Measurements from ENCODE around the gene CISTR.

The CISTR gene

GRCh38 chr12:53743266-53744129, 8.3 kb downstream of the CISTR start:
- DNase-seq: peak; percentile 55 to 57

DNA sequence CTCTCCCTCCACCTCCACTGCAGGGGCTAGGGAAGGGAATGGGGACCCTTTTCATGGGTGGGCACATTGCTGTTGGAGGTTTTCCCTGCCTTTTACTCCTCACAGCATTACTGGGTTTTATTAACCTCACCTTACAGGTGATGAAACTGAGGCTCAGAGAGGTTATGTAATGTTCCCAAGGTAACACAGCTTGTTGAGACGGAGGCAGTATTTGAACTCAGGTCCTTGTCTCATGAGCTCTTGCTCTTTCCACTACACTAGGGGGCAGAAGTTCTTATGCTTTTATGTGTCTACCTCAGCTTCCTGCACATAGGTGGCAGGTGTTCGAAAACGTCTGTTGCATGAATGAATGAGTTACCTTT, 11.7 kb downstream of the CISTR start:
- no peak for DNase-seq

- no peak for DNase-seq
Observed at GRCh38 chr12:53739214-53740129, 12.3 kb downstream of the CISTR start.

- no peak for DNase-seq
Observed at GRCh38 chr12:53738406-53739213, 13.2 kb downstream of the CISTR start.

DNA sequence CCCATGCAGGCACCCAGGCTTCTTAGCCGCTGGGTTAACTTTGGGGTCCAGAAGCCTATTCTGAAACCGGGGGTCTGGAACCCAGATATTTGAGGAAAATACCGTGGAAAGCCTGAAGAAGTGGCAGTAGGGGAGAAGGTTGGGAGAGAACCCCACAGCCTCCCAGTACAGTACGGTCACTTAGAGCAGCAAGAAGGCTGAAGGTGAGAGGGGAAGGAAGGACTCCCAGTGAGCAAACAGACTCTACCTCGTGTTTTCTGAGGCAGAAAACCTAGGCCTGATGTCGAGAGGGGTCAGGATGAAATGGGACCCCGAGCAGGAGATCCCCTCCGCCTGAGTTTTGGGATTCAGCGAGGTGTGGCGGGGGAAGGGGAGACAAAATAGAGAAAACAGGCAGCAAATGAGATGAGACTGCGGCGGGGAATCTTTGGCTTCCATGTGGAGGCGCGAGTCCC, 13.8 kb downstream of the CISTR start:
- no peak for DNase-seq

- DNase-seq: no peak
Observed at GRCh38 chr12:53737093-53737808, 14.5 kb downstream of the CISTR start.

DNA sequence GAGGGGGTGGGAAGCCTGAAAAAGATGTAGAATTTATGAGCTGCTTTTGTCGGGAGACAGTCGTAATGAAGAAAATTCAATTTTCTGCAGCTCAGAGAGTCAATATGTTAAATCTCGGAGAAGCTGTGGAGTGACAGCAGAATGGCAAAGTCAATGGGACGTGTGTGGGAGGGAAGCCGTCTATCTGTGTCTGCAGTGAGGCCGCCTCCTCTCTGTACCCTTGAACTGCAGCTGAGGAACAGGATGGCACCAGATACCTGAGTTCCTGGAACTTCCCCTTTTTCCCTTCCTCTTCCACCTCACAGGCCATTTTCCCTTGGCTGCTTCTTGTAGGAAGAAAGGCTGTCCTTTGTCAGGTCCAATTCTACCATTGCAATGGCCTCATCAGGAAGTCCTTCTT, 15.2 kb downstream of the CISTR start:
- no peak for DNase-seq

DNA sequence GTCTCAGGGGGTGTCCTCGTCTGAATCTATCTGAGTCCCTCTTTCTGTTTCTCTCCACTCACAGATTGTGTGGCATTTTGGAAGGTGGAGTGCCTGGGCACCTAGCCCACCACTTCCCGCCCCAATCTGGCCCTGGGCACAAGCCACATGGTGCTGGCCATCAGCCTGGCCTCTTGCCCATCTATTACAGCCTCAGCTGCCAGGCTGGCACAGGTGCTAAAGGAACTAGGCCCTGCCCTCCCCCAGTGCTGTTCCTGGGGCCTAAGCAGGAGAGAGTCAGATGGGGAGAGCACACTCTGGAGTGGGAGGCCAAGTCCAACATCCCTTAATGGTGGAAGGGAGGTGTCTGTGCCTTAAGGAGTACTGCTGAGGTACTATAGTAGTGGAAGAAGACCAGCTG, 16.2 kb downstream of the CISTR start:
- no peak for DNase-seq

GRCh38 chr12:53734425-53734824, 17.4 kb downstream of the CISTR start:
- no peak for DNase-seq

DNA sequence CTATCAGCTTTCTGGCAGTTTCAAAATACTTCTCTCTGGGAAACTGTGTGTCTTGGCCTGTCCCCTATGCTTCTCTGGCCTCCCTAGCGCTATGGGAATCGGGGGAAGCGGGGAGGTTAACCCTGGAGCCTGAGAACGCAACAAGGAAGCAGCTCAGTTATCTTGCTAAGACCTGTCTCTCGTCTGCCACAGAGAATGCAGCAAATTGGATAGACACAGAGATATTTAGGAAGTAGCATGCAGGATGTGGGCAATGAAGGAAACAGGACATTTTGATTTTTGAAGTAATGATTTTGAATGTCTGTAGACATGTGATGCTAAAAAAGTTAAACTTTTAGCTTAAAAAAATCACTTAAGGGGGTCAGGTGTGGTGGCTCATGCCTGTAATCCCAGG, 18.0 kb downstream of the CISTR start:
- DNase-seq: no peak

- DNase-seq: no peak
Observed at GRCh38 chr12:53733051-53733806, 18.6 kb downstream of the CISTR start.

DNA sequence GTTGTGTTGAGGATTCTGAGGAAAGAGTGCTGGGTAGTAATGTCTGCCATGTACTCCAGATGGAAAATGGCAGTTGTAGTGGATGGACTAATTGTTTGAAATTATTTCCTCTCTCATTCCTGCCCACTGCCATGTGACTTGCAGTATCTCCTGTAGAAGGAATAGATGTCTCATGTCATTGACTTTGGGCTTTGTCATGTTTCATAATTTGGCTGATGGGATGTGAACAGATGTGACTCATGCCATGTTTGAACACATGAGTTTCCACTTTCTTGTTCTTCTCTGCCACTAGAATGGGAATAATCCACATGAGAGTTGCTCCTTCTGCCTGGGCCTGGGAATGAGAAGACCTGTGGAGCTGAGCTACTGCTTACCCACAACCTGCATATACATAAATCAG, 22.1 kb downstream of the CISTR start:
- no peak for DNase-seq

DNA sequence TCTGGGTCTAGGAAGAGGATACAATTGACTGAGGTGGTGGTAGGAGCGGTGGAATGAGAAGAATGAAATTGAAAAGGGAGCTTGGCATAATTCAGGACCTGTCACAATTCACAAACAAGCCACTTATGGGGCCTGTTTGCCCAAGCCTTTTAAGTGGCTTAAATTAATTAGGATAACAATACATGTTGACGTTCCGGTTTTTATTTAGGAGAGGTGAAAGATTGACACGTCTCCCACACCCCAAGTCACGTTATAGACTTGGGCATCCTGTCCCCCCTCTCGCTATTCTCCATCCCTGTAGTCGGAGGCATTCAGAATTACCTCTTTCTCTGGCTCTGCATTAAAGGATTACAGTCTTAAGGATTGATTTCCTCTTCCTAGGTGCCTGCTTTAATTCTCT, 23.6 kb downstream of the CISTR start:
- no peak for DNase-seq

- peak; percentile 91 to 92 for DNase-seq
Observed at GRCh38 chr12:53727310-53728041, 24.3 kb downstream of the CISTR start, which contains the start of gene CALCOCO1. Gene CALCOCO1, minus strand, starts transcription at chr12:53727452. Its CDS starts 2,210 bp downstream, at chr12:53725242.

GRCh38 chr12:53726946-53727309, 24.9 kb downstream of the CISTR start:
- no peak for DNase-seq

- no peak for DNase-seq
Observed at GRCh38 chr12:53726341-53726740, 25.4 kb downstream of the CISTR start.

DNA sequence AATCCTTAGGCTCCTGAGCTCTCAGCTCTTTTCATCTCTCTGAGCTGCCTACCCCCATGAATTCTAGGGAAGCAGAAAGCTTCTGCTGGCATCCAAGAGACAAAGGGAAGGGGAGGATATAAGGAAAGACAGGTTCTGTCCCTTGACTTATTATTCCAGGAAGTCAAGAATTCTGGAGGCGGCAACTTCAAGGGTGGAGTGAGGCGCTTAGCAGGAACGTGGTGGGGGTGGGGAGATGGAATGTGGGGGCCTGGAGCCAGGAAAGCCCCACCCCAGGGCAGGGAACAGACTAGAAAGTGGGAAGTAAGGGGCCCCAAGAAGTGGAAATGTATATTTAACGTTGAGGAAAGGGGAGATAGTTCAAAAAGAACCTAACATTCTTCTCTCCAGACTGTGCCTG, 26.0 kb downstream of the CISTR start:
- no peak for DNase-seq

GRCh38 chr12:53722450-53723041, 29.2 kb downstream of the CISTR start:
- no peak for DNase-seq

- DNase-seq: no peak
Observed at GRCh38 chr12:53720946-53721345, 30.8 kb downstream of the CISTR start.

DNA sequence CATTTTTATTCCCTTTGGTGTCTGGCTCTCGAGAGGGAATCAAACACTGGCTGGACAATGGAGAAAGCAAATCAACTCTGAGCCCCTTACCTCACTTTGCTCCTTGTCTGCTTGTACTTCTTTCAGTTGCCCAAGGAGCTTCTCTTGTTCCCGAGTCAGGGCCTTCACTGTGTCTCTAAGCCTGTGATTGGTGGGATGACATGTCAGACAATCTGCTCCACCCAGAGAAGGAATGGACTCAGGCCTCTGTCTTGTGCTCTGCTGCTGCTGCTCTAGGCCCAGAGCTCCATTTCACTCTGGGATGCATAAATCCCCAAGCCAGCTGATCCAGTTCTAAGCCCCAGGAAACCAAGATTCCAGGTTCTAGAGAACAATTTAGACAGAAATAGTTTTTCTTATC, 32.1 kb downstream of the CISTR start:
- DNase-seq: no peak

All from stimulated activated CD4-positive, alpha-beta T cell treated with anti-CD3 and anti-CD28 coated beads, Interleukin-2, amount 100 ng/mL, for 48 hours (primary cell).